ENCODE data around the gene JARID2. TPM values are rescaled to one million over a fixed set of nuclear protein-coding genes. Genes with fewer than 3 reads are reported as not detected.

JARID2 gene
- total and polyA plus RNA-seq, 9 of the 15 experiments (the other 6 are each of a cell fraction or from before 2014, with no cell fraction given): 5.0 to 29.0 (median 15.6) TPM

DNA sequence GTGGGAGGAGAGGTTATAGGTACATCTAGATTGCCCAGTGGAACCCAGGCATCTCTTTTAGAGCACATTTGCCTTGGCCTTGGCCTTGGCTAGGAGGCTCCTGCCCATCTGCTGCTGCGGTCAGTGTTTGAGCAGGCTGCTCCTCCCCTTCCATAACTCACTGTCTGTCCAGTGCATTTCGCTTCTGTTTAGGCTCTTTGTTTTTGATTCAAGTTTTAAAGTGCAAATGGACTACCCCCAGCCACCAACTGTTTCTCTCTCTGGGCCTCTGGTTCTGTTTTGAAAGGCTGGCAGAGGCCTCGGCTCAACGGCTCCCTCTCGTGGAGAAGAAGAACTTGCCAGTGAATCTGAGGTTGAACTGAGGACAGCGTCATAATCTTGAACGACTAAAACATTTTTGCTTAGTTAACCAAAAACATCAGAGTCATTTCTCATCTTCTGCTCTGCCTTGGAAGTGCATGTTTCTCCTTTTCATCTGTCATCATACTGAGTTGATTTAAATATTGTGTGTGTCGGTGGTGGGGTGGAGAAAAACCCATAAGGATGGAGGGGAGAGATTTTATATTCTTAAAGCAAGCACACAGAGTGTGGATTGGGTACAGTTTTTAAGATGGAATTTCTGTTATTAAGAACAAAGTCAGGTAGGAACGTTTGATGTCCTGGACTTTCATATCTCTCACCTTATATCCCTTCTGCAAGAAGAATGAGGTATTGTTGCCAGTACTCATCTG lies 245.6 kb downstream of the JARID2 start (continued):
- TF ChIP-seq SMC3 (conservative IDR thresholded peaks at IDR 0.05; ENCODE audit: insufficient read depth, low read depth, low read length) (peak; percentile 90), NFRKB (IDR thresholded peaks at IDR 0.05; ENCODE audit: low read depth) (no peak), RBFOX2 (IDR thresholded peaks at IDR 0.05; ENCODE audit: low read depth, low read length) (no peak), NEUROD1 (IDR thresholded peaks at IDR 0.05; ENCODE audit: borderline replicate concordance, low read depth, low read length, partially characterized antibody) (no peak), CTBP1 (IDR thresholded peaks at IDR 0.05; ENCODE audit: borderline replicate concordance) (0 out of 2 replicates have a peak, but pooled peaks have one; percentile 12), ATF1 (CRISPR knock-in tag; IDR thresholded peaks at IDR 0.05) (no peak), ATF1 (tag; IDR thresholded peaks at IDR 0.05) (peak; percentile 41; the same call in 1 of the 2 replicates), ZSCAN32 (CRISPR knock-in tag; IDR thresholded peaks at IDR 0.05) (no peak), SMARCA4 (IDR thresholded peaks at IDR 0.05) (peak; percentile 18; the same call in 1 of the 2 replicates), MAFG (tag; conservative IDR thresholded peaks at IDR 0.05) (peak; percentile 66), ZKSCAN1 (IDR thresholded peaks at IDR 0.05; ENCODE audit: low read depth, low read length) (no peak), TOE1 (IDR thresholded peaks at IDR 0.05; ENCODE audit: borderline replicate concordance) (no peak), TOE1 (CRISPR knock-in tag; IDR thresholded peaks at IDR 0.05; ENCODE audit: borderline replicate concordance, low read depth) (no peak), COPS2 (conservative IDR thresholded peaks at IDR 0.05) (no peak), ZBED1 (IDR thresholded peaks at IDR 0.05) (no peak), NCOA1 (IDR thresholded peaks at IDR 0.05; ENCODE audit: low read depth) (no peak), LCOR (CRISPR knock-in tag; IDR thresholded peaks at IDR 0.05) (no peak), ZNF311 (CRISPR knock-in tag; IDR thresholded peaks at IDR 0.05) (no peak)
- TF ChIP-seq, protein P1, sequence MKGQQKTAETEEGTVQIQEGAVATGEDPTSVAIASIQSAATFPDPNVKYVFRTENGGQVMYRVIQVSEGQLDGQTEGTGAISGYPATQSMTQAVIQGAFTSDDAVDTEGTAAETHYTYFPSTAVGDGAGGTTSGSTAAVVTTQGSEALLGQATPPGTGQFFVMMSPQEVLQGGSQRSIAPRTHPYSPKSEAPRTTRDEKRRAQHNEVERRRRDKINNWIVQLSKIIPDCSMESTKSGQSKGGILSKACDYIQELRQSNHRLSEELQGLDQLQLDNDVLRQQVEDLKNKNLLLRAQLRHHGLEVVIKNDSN (CRISPR knock-in tag; IDR thresholded peaks at IDR 0.05): no peak
- TF ChIP-seq, protein P2, sequence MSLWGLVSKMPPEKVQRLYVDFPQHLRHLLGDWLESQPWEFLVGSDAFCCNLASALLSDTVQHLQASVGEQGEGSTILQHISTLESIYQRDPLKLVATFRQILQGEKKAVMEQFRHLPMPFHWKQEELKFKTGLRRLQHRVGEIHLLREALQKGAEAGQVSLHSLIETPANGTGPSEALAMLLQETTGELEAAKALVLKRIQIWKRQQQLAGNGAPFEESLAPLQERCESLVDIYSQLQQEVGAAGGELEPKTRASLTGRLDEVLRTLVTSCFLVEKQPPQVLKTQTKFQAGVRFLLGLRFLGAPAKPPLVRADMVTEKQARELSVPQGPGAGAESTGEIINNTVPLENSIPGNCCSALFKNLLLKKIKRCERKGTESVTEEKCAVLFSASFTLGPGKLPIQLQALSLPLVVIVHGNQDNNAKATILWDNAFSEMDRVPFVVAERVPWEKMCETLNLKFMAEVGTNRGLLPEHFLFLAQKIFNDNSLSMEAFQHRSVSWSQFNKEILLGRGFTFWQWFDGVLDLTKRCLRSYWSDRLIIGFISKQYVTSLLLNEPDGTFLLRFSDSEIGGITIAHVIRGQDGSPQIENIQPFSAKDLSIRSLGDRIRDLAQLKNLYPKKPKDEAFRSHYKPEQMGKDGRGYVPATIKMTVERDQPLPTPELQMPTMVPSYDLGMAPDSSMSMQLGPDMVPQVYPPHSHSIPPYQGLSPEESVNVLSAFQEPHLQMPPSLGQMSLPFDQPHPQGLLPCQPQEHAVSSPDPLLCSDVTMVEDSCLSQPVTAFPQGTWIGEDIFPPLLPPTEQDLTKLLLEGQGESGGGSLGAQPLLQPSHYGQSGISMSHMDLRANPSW (CRISPR knock-in tag; IDR thresholded peaks at IDR 0.05): no peak
- TF ChIP-seq, protein P3, sequence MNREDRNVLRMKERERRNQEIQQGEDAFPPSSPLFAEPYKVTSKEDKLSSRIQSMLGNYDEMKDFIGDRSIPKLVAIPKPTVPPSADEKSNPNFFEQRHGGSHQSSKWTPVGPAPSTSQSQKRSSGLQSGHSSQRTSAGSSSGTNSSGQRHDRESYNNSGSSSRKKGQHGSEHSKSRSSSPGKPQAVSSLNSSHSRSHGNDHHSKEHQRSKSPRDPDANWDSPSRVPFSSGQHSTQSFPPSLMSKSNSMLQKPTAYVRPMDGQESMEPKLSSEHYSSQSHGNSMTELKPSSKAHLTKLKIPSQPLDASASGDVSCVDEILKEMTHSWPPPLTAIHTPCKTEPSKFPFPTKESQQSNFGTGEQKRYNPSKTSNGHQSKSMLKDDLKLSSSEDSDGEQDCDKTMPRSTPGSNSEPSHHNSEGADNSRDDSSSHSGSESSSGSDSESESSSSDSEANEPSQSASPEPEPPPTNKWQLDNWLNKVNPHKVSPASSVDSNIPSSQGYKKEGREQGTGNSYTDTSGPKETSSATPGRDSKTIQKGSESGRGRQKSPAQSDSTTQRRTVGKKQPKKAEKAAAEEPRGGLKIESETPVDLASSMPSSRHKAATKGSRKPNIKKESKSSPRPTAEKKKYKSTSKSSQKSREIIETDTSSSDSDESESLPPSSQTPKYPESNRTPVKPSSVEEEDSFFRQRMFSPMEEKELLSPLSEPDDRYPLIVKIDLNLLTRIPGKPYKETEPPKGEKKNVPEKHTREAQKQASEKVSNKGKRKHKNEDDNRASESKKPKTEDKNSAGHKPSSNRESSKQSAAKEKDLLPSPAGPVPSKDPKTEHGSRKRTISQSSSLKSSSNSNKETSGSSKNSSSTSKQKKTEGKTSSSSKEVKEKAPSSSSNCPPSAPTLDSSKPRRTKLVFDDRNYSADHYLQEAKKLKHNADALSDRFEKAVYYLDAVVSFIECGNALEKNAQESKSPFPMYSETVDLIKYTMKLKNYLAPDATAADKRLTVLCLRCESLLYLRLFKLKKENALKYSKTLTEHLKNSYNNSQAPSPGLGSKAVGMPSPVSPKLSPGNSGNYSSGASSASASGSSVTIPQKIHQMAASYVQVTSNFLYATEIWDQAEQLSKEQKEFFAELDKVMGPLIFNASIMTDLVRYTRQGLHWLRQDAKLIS (CRISPR knock-in tag; IDR thresholded peaks at IDR 0.05): no peak
- TF ChIP-seq, protein P4, sequence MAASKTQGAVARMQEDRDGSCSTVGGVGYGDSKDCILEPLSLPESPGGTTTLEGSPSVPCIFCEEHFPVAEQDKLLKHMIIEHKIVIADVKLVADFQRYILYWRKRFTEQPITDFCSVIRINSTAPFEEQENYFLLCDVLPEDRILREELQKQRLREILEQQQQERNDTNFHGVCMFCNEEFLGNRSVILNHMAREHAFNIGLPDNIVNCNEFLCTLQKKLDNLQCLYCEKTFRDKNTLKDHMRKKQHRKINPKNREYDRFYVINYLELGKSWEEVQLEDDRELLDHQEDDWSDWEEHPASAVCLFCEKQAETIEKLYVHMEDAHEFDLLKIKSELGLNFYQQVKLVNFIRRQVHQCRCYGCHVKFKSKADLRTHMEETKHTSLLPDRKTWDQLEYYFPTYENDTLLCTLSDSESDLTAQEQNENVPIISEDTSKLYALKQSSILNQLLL (CRISPR knock-in tag; IDR thresholded peaks at IDR 0.05; ENCODE audit: borderline replicate concordance): no peak

Data from K562 (cell line).